Left renal pelvis (tissue), 4 donors: Measurements from ENCODE around the gene WFIKKN1. TPM values are rescaled to one million over a fixed set of nuclear protein-coding genes. Genes with fewer than 3 reads are reported as not detected.

Experiments used
- DNase-seq, 4 donors: peaks; one replicate each; pipeline ENCODE4 v3.0.0-alpha.2; 2013; ENCODE audit warnings: low read depth in 4 of 4, low spot score in 3 of 4
- polyA plus RNA-seq, 4 donors: library from polyadenylated mRNA; unstranded; fragments of 120-200 nt; gene quantifications; one replicate each; pipeline ENCODE4 v1.2.1, GENCODE V29; 2013; ENCODE audit not compliant: insufficient read length in 4 of 4

WFIKKN1 gene
- polyA plus RNA-seq, result 1 to 10 TPM in 3 of 4 donors, under 1 TPM in 1; 0.82 to 3.5 (median 1.1) TPM

GRCh38 chr16:630815-631405 is at the start of gene WFIKKN1:
Gene WFIKKN1 (plus strand): TSS chr16:630985. CDS start chr16:631254, 269 bp downstream.
- DNase-seq, result no peak

DNA sequence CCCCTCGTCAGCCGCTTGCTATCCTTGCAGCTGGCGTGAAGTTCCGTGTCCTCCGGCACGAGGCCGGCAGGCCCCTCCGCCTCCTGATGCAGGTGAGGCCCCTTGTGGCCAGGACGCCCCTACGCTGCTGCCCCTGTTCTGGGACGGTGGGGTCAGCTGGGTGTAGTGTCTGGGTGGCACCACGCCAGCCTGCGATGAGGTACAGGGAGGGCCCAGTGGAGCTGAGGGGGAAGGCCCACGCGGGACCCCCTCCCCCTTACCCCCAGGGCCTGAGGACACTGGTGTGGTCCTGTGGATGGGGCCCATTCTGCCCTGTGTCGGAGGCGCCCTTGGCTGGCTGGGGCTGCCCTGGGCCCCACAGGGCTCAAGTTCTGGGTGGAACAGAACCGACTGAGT is 48.6 kb upstream of the WFIKKN1 start:
- no peak for DNase-seq

DNA sequence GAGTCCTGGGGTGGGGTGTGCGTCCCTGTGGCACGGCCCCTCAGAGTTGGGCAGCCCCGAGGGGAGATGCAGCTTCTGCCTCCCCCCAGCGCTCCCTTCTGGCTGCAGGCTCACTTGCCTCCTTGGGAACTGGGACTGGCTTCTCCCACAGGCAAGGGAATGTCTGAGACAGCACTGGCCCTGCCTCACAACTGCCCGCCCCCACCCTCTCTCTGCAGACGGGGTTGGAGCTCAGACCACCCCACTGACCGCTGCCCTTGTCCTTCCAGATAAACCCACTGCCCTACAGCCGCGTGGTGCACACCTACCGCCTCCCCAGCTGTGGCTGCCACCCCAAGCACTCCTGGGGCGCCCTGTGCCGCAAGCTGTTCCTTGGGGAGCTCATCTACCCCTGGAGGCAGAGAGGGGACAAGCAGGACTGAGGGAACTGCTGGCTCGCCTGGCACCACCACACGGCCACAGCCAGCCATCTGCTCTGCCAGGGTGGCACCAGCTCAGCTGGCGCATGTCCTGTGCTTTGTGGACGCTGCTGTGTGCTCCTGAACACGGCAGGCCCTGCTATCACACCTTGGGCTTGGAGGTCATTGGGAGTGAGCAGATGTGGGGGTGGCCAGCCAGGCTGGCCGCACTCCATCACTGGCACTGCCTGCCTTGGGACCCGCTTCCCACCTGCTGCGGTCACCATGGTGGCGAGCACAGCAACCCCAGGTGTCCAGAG is 48.0 kb upstream of the WFIKKN1 start:
- DNase-seq, result no peak

- no peak for DNase-seq
Observed at GRCh38 chr16:583470-583814, 47.3 kb upstream of the WFIKKN1 start.

- no peak for DNase-seq
Observed at GRCh38 chr16:583815-584591, 46.8 kb upstream of the WFIKKN1 start.

- no peak for DNase-seq
Observed at GRCh38 chr16:585351-585750, 45.4 kb upstream of the WFIKKN1 start.

DNA sequence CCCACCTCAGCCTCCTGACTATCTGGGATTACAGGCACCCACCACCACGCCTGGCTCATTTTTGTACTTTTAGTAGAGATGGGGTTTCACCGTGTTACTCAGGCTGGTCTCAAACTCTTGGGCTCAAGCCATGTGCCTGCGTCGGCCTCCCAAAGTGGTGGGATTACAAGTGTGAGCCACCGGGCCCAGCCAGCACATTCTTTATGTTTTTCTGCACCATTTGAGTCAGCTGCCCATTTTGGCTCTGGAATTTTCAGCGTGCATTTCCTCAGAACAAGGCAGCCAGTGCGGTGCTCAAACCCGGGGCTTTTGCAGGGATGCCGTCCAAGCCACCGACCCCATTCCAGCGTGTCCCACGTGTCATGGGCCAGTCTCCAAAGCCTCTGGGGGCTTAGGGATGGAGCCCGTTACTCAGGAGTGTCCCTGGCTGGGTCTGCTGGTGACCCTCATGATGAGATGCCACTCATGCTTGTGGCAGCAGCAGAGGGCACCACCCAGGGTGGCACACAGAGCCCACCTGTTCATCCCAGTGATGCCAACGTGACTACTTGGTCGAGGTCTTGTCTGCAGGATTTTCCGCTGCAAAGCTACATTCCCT is 44.6 kb upstream of the WFIKKN1 start:
- DNase-seq, result no peak

- no peak for DNase-seq
Observed at GRCh38 chr16:586645-587590, 43.9 kb upstream of the WFIKKN1 start.

DNA sequence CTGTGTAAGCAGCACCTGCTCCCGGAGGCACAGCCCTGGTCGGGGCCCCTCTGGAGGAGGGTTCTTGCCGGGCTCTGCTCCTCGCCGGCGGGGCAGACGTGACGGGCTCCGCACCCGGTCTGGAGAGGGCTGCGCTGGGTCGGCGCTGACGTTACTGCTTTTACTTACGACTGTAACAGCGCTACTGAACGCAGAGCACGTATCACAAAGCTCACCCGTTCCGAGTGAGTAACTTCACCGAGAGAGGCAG is 42.2 kb upstream of the WFIKKN1 start:
- no peak for DNase-seq

- DNase-seq, result peak; percentile 91 to 94 (median 92)
Observed at GRCh38 chr16:588889-589657, 41.7 kb upstream of the WFIKKN1 start.

DNA sequence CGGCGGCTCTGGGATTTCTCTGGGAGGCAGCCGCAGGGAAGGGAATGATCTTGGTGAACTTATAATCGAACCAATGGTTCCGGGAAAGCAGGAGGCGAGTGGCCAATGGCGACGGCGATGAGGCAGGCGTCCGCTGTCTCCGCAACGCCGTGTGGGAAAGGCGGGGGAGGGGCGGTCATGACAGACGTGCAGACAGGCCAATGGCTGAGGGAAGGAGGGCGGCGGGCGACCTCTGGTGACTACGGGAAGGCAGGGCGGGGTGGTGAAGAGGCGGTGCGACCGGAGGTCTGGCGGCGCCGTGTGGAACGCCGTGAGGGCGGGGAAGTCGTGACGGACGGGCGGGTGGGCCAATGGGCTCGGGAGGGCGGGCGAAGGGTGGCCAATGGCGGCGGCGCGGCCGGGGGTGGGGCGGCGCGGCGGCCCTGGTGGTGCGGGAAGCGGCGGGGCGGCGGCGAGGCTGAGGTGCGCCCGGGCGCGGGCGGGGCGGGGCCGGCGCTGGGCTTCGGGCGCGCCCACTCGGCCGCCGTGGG is 41.1 kb upstream of the WFIKKN1 start, which contains the start of gene RAB40C:
RAB40C (plus strand) TSS at position 409 of the 530 bp plus-strand sequence. CDS start 226 bp downstream, outside the sequence.
- DNase-seq, result peak; percentile 93 to 98 (median 94)

- DNase-seq, result no peak
Observed at GRCh38 chr16:590188-590814, 40.5 kb upstream of the WFIKKN1 start.

- DNase-seq, result no peak
Observed at GRCh38 chr16:590815-591200, 40.0 kb upstream of the WFIKKN1 start.

GRCh38 chr16:591231-591630 is 39.6 kb upstream of the WFIKKN1 start:
- no peak for DNase-seq

DNA sequence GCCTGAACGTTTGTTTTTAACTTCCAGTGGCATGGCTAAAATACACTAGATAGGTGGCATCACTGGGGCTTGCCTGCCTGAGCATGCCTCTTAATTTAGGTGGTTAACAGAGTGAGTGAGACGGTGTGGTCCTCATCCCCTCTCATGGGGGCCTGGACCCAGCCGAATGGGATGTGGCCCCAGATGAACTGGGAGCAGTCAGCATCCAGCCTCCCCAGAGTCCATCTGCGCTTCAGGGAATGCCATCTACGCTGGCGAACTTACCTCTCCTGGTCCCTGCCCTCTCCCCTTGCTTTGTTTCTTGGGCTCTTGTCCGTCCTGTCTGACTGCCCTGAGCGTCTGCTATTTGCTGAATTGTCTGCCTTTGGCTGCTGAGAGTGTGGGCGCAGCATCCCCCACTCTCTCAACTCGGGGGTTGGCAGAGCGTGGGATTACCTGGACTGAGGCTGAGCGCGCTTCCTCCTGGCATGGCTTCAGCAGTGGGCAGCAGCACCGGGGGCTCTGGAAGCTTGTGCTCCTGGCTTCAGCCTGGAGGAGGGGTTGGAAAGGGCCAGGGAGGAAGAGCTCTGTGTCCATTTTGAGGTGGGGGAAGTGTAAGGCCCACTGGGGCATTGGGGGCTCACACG is 38.8 kb upstream of the WFIKKN1 start:
- DNase-seq, result no peak

- no peak for DNase-seq
Observed at GRCh38 chr16:592518-593306, 38.1 kb upstream of the WFIKKN1 start.

GRCh38 chr16:593406-593805 is 37.4 kb upstream of the WFIKKN1 start:
- no peak for DNase-seq

GRCh38 chr16:593807-594206 is 37.0 kb upstream of the WFIKKN1 start:
- no peak for DNase-seq
